Measurements from ENCODE around the gene CCDC150.

DNA sequence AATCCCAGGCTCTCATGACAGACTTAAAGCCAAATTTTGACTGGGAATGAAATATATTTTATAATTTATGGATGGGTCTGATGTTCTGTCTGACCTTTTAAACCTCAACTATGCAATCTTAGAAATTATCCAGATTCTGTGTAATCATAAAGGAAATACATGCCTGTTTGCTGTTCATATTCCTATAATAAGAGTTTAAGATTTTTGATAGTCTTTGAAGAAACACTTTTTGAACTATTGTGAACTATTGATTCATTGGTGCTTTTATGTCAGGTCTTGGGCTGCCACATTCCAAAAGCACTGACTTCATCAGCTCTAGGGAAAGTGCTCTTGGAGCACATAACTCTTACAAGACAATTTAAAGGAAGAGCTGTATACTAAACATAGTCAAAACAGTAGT, 64.2 kb downstream of the CCDC150 start:
- no peak for TF ChIP-seq POLR2A (IDR thresholded peaks at IDR 0.05)
- TF ChIP-seq, protein P1, sequence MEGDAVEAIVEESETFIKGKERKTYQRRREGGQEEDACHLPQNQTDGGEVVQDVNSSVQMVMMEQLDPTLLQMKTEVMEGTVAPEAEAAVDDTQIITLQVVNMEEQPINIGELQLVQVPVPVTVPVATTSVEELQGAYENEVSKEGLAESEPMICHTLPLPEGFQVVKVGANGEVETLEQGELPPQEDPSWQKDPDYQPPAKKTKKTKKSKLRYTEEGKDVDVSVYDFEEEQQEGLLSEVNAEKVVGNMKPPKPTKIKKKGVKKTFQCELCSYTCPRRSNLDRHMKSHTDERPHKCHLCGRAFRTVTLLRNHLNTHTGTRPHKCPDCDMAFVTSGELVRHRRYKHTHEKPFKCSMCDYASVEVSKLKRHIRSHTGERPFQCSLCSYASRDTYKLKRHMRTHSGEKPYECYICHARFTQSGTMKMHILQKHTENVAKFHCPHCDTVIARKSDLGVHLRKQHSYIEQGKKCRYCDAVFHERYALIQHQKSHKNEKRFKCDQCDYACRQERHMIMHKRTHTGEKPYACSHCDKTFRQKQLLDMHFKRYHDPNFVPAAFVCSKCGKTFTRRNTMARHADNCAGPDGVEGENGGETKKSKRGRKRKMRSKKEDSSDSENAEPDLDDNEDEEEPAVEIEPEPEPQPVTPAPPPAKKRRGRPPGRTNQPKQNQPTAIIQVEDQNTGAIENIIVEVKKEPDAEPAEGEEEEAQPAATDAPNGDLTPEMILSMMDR (IDR thresholded peaks at IDR 0.05), result no peak
